Endodermal cell (in vitro differentiated cells): ENCODE data around the gene LNPEP. TPM values are rescaled to one million over a fixed set of nuclear protein-coding genes. Genes with fewer than 3 reads are reported as not detected.

Source experiments
- DNase-seq: peaks from one replicate; pipeline ENCODE4 v3.0.0-alpha.2; 2017
- H3K27ac ChIP-seq: 2 replicates; pipeline ENCODE4 v1.5.1; 2013; ENCODE audit warnings: mild to moderate bottlenecking, low read depth, low read length, moderate library complexity
- H3K27me3 ChIP-seq: 2 replicates; pipeline ENCODE4 v1.6.1; 2013; ENCODE audit warnings: mild to moderate bottlenecking, low read length, moderate library complexity; ENCODE audit not compliant: insufficient read depth, control insufficient read depth, poor library complexity, severe bottlenecking
- H3K36me3 ChIP-seq: 2 replicates; pipeline ENCODE4 v1.7.0; 2013; ENCODE audit warnings: mild to moderate bottlenecking, low read length, moderate library complexity; ENCODE audit not compliant: control insufficient read depth, insufficient read depth
- H3K4me1 ChIP-seq: one replicate; pipeline ENCODE4 v1.7.0; 2013; ENCODE audit warnings: low read length; ENCODE audit not compliant: control insufficient read depth, insufficient read depth
- H3K4me3 ChIP-seq: 2 replicates; pipeline ENCODE4 v1.5.1; 2013; ENCODE audit warnings: mild to moderate bottlenecking, low read length, moderate library complexity
- H3K9ac ChIP-seq: 2 replicates; pipeline ENCODE4 v1.6.1; 2013; ENCODE audit warnings: mild to moderate bottlenecking, low read length, moderate library complexity; ENCODE audit not compliant: poor library complexity, severe bottlenecking; ENCODE audit errors: extremely low read depth
- H3K9me3 ChIP-seq: 2 replicates; pipeline ENCODE4 v1.6.1; 2013; ENCODE audit warnings: mild to moderate bottlenecking, low read length, moderate library complexity; ENCODE audit not compliant: control insufficient read depth
- H3K27ac Mint-ChIP-seq: 2 replicates; pipeline ENCODE4 v1.8.0; 2020; ENCODE audit warnings: mixed read lengths
- H3K27me3 Mint-ChIP-seq: 2 replicates; pipeline ENCODE4 v1.8.0; 2021; ENCODE audit warnings: mild to moderate bottlenecking, mixed read lengths; ENCODE audit not compliant: insufficient read depth
- H3K36me3 Mint-ChIP-seq: 2 replicates; pipeline ENCODE4 v1.8.0; 2020; ENCODE audit warnings: low read depth, mixed read lengths
- H3K4me1 Mint-ChIP-seq: 2 replicates; pipeline ENCODE4 v1.8.0; 2020; ENCODE audit warnings: mixed read lengths
- H3K4me3 Mint-ChIP-seq: 2 replicates; pipeline ENCODE4 v1.8.0; 2020; ENCODE audit warnings: mild to moderate bottlenecking, moderate library complexity, mixed read lengths
- H3K9me3 Mint-ChIP-seq: 2 replicates; pipeline ENCODE4 v1.8.0; 2020; ENCODE audit warnings: mild to moderate bottlenecking, mixed read lengths
- CTCF ChIP-seq: fragments of 200-600 bp; sonication (generic); conservative IDR thresholded peaks from 2 replicates; pipeline ENCODE4 v1.5.0; 2021; ENCODE audit warnings: antibody characterized with exemption, mild to moderate bottlenecking
- WGBS, 2 experiments: methylation state at CpG; one replicate each; pipeline versions ENCODE4 v1.1.5 to v1.1.7; 2013; ENCODE audit warnings: missing lambda C conversion rate in 2 of 2, mixed read lengths in 1 of 2; ENCODE audit not compliant: insufficient coverage in 1 of 2, insufficient read length in 1 of 2; 5-methylcytosine and 5-hydroxymethylcytosine counted together
- total RNA-seq, 2 donors: library from RNA; stranded (reverse); fragmentation: NEBNext Ultra II Directional in 1 of 2; extraction: Animal tissue kit (Norgen Biotek cat#: 25700) in 1 of 2; gene quantifications; 2 replicates in 1 of 2; 3 replicates in 1 of 2; pipeline ENCODE4 v1.2.1, GENCODE V29; 2021

The LNPEP gene
- total RNA-seq, 2 donors from 2014 or later, result 11.2 to 12.3 TPM

DNA sequence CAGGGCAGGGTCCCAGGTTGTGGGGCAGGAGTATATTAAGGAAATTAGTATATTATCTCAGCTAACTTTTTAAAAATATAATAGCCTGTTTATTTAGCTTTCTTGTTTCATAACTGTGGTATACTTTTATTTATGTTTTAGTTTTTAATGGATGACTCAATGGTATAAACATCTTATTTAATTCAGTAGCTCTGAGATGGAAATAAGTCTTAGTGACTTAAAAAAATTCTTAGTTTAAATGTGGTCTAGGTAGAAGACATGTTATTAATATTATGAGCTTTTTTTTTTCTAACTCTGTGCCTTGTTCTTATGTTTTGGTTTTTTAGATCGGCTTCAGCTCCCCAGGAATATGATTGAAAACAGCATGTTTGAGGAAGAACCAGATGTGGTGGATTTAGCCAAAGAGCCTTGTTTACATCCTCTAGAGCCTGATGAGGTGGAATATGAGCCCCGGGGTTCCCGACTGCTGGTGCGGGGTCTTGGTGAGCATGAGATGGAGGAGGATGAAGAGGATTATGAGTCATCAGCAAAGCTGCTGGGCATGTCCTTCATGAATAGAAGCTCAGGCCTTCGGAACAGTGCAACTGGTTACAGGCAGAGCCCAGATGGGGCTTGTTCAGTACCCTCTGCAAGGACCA, 43.1 kb downstream of the LNPEP start:
- Mint-ChIP-seq H3K9me3 (no peaks in the 10 kb centered on the region), H3K27me3 (no peaks in the 10 kb centered on the region), H3K36me3 (peaks cover 10% of the 10 kb centered on the region), H3K4me3 (no peak overlapping the region), H3K4me1 (peaks cover 13% of the 10 kb centered on the region), H3K27ac (no peak overlapping the region)
- H3K27ac ChIP-seq, result no peak overlapping the region
- H3K9ac ChIP-seq, result no peak overlapping the region
- no peaks in the 10 kb centered on the region for H3K9me3 ChIP-seq
- TF ChIP-seq CTCF, result no peak
- H3K36me3 ChIP-seq, result peaks cover 15% of the 10 kb centered on the region
- H3K27me3 ChIP-seq, result no peaks in the 10 kb centered on the region
- no peak overlapping the region for H3K4me3 ChIP-seq
- H3K4me1 ChIP-seq, result peaks cover 6% of the 10 kb centered on the region
- peak; percentile 58 for DNase-seq
- 78 to 90% methylated on average over 2 to 5 of the region's 5 CpGs for whole genome bisulfite sequencing, 2 experiments

DNA sequence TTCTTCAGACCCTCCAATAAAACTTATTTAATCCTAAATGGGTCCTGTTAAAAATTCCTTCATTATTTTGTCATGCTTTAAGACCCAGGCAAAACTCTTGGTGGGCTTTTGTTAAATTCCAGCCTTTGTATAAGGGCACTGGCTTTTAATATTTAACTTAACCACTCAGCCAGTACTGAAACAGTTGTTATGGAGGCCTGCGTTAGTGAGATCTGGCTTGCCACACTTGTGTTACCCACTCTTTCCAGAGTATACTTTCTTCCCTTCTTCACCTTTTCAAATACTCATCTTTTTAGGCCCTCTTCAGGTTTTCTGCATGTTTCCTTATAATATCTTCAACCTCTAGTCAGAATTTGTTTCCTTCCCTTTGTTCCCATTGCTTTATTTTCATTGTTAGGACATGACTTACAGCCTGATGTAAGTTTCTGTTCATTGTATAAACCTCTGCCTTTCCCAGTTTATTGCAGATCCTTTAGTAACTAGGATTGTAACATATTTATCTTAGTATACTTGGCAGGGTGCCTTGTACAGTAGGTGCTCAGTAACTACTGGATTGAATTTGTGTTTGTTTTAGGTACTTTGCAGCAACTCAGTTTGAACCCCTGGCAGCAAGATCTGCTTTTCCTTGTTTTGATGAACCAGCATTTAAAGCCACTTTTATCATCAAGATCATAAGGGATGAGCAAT, 48.8 kb downstream of the LNPEP start:
- Mint-ChIP-seq H3K27ac (no peak overlapping the region), H3K4me1 (peaks cover 14% of the 10 kb centered on the region)
- TF ChIP-seq CTCF, result no peak

GRCh38 chr5:96986450-96986849, 50.6 kb downstream of the LNPEP start:
- H3K36me3 ChIP-seq, result peaks cover 13% of the 10 kb centered on the region
- no peak overlapping the region for H3K9ac ChIP-seq
- H3K36me3 Mint-ChIP-seq, result peaks cover 12% of the 10 kb centered on the region
- H3K27ac ChIP-seq, result no peak overlapping the region
- no peak for TF ChIP-seq CTCF
- no peaks in the 10 kb centered on the region for H3K27me3 ChIP-seq
- H3K4me3 Mint-ChIP-seq, result no peak overlapping the region
- WGBS, 2 experiments, result 89 to 97% methylated on average over 1 to 3 of the region's 3 CpGs
- H3K4me1 ChIP-seq, result peaks cover 6% of the 10 kb centered on the region
- H3K9me3 ChIP-seq, result peaks cover 6% of the 10 kb centered on the region
- no peaks in the 10 kb centered on the region for H3K9me3 Mint-ChIP-seq
- DNase-seq, result no peak
- no peaks in the 10 kb centered on the region for H3K27me3 Mint-ChIP-seq
- H3K27ac Mint-ChIP-seq, result no peak overlapping the region
- H3K4me1 Mint-ChIP-seq, result peaks cover 13% of the 10 kb centered on the region
- no peak overlapping the region for H3K4me3 ChIP-seq

More for the DNA sequence above, 48.8 kb downstream of the LNPEP start:
- H3K4me1 ChIP-seq, result peaks cover 6% of the 10 kb centered on the region
- no peak for DNase-seq
- no peak overlapping the region for H3K4me3 ChIP-seq
- 29 to 50% methylated on average over 1 of the region's 1 CpG for WGBS, 2 experiments
- no peaks in the 10 kb centered on the region for H3K9me3 ChIP-seq
- peaks cover 3% of the 10 kb centered on the region for H3K36me3 Mint-ChIP-seq
- no peak overlapping the region for H3K27ac ChIP-seq
- H3K27me3 ChIP-seq, result no peaks in the 10 kb centered on the region
- no peak overlapping the region for H3K9ac ChIP-seq
- no peaks in the 10 kb centered on the region for H3K27me3 Mint-ChIP-seq
- no peaks in the 10 kb centered on the region for H3K9me3 Mint-ChIP-seq
- no peak overlapping the region for H3K4me3 Mint-ChIP-seq
- H3K36me3 ChIP-seq, result peaks cover 8% of the 10 kb centered on the region
